ENCODE measurements around the gene APOBEC3F.
"Not testable (repeated sequence)": the region's sequence is repeated elsewhere in the genome, so short reads cannot be mapped to it uniquely, and the experiment has no call there.

Gene APOBEC3F

GRCh38 chr22:39026509-39027150 is 14.0 kb upstream of the APOBEC3F start:
- in situ Hi-C loops (cut with MboI; ENCODE audit: low sequenced_read_pairs) = no loop called here

- in situ Hi-C loops (cut with MboI; ENCODE audit: low sequenced_read_pairs) = no loop called here
Measured at GRCh38 chr22:39027717-39028116, 12.9 kb upstream of the APOBEC3F start.

- in situ Hi-C loops (cut with MboI; ENCODE audit: low sequenced_read_pairs) = no loop called here
Measured at GRCh38 chr22:39028281-39028680, 12.4 kb upstream of the APOBEC3F start.

- in situ Hi-C loops (cut with MboI; ENCODE audit: low sequenced_read_pairs) = no loop called here
Measured at GRCh38 chr22:39029227-39029626, 11.4 kb upstream of the APOBEC3F start.

- in situ Hi-C loops (cut with MboI; ENCODE audit: low sequenced_read_pairs) = no loop called here
Measured at GRCh38 chr22:39030705-39031104, 10.0 kb upstream of the APOBEC3F start.

GRCh38 chr22:39031434-39032295 is 9.0 kb upstream of the APOBEC3F start:
- in situ Hi-C loops (cut with MboI; ENCODE audit: low sequenced_read_pairs) = not testable (repeated sequence)

- in situ Hi-C loops (cut with MboI; ENCODE audit: low sequenced_read_pairs) = not testable (repeated sequence)
Measured at GRCh38 chr22:39037071-39037470, 3.6 kb upstream of the APOBEC3F start.

GRCh38 chr22:39039306-39040126 is 1.1 kb upstream of the APOBEC3F start:
- in situ Hi-C loops (cut with MboI; ENCODE audit: low sequenced_read_pairs) = no loop called here

- in situ Hi-C loops (cut with MboI; ENCODE audit: low sequenced_read_pairs) = not testable (repeated sequence)
Measured at GRCh38 chr22:39040155-39040537, 518 bp upstream of the APOBEC3F start.

- in situ Hi-C loops (cut with MboI; ENCODE audit: low sequenced_read_pairs) = no loop called here
Measured at GRCh38 chr22:39041908-39042307, 1.2 kb downstream of the APOBEC3F start.

- in situ Hi-C loops (cut with MboI; ENCODE audit: low sequenced_read_pairs) = not testable (repeated sequence)
Measured at GRCh38 chr22:39043063-39043462, 2.4 kb downstream of the APOBEC3F start.

GRCh38 chr22:39045136-39045535 is 4.5 kb downstream of the APOBEC3F start:
- in situ Hi-C loops (cut with MboI; ENCODE audit: low sequenced_read_pairs) = not testable (repeated sequence)

- in situ Hi-C loops (cut with MboI; ENCODE audit: low sequenced_read_pairs) = not testable (repeated sequence)
Measured at GRCh38 chr22:39049486-39049885, 8.8 kb downstream of the APOBEC3F start.

- in situ Hi-C loops (cut with MboI; ENCODE audit: low sequenced_read_pairs) = not testable (repeated sequence)
Measured at GRCh38 chr22:39051844-39052495, 11.3 kb downstream of the APOBEC3F start.

- in situ Hi-C loops (cut with MboI; ENCODE audit: low sequenced_read_pairs) = no loop called here
Measured at GRCh38 chr22:39055658-39056057, 15.0 kb downstream of the APOBEC3F start.

- in situ Hi-C loops (cut with MboI; ENCODE audit: low sequenced_read_pairs) = not testable (repeated sequence)
Measured at GRCh38 chr22:39061290-39061689, 20.6 kb downstream of the APOBEC3F start.

GRCh38 chr22:39061951-39062350 is 21.3 kb downstream of the APOBEC3F start:
- in situ Hi-C loops (cut with MboI; ENCODE audit: low sequenced_read_pairs) = not testable (repeated sequence)

- in situ Hi-C loops (cut with MboI; ENCODE audit: low sequenced_read_pairs) = not testable (repeated sequence)
Measured at GRCh38 chr22:39063904-39064303, 23.2 kb downstream of the APOBEC3F start.

GRCh38 chr22:39066442-39067276 is 26.0 kb downstream of the APOBEC3F start:
- in situ Hi-C loops (cut with MboI; ENCODE audit: low sequenced_read_pairs) = not testable (repeated sequence)
